Measurements from ENCODE around the gene PKP1.

The PKP1 gene

GRCh38 chr1:201260648-201261311 lies 22.5 kb upstream of the PKP1 start:
- no peak for DNase-seq

GRCh38 chr1:201261771-201262547 lies 21.3 kb upstream of the PKP1 start:
- DNase-seq = no peak

GRCh38 chr1:201262963-201263608 lies 20.2 kb upstream of the PKP1 start:
- DNase-seq = no peak

GRCh38 chr1:201264072-201264471 lies 19.2 kb upstream of the PKP1 start:
- no peak for DNase-seq

- no peak for DNase-seq
Measured at GRCh38 chr1:201264554-201264953, 18.8 kb upstream of the PKP1 start.

- DNase-seq = no peak
Measured at GRCh38 chr1:201265756-201266155, 17.6 kb upstream of the PKP1 start.

GRCh38 chr1:201266276-201266675 lies 17.0 kb upstream of the PKP1 start:
- DNase-seq = no peak

GRCh38 chr1:201266774-201267173 lies 16.5 kb upstream of the PKP1 start:
- no peak for DNase-seq

- DNase-seq = no peak
Measured at GRCh38 chr1:201267481-201268229, 15.7 kb upstream of the PKP1 start.

GRCh38 chr1:201268604-201269151 lies 14.6 kb upstream of the PKP1 start:
- no peak for DNase-seq

GRCh38 chr1:201269281-201269680 lies 14.0 kb upstream of the PKP1 start:
- no peak for DNase-seq

- no peak for DNase-seq
Measured at GRCh38 chr1:201269900-201270410, 13.4 kb upstream of the PKP1 start.

GRCh38 chr1:201270616-201271390 lies 12.5 kb upstream of the PKP1 start:
- DNase-seq = no peak

GRCh38 chr1:201272799-201273198 lies 10.5 kb upstream of the PKP1 start:
- DNase-seq = no peak

GRCh38 chr1:201274616-201275252 lies 8.6 kb upstream of the PKP1 start:
- no peak for DNase-seq

- no peak for DNase-seq
Measured at GRCh38 chr1:201275253-201275666, 8.0 kb upstream of the PKP1 start.

- DNase-seq = no peak
Measured at GRCh38 chr1:201276891-201277290, 6.4 kb upstream of the PKP1 start.

GRCh38 chr1:201277441-201277840 lies 5.9 kb upstream of the PKP1 start:
- DNase-seq = no peak

GRCh38 chr1:201279313-201279712 lies 4.0 kb upstream of the PKP1 start:
- DNase-seq = no peak

- DNase-seq = no peak
Measured at GRCh38 chr1:201280884-201281283, 2.4 kb upstream of the PKP1 start.

- DNase-seq = no peak
Measured at GRCh38 chr1:201281573-201281972, 1.7 kb upstream of the PKP1 start.
